Measurements from ENCODE around the gene NMNAT2.

DNA sequence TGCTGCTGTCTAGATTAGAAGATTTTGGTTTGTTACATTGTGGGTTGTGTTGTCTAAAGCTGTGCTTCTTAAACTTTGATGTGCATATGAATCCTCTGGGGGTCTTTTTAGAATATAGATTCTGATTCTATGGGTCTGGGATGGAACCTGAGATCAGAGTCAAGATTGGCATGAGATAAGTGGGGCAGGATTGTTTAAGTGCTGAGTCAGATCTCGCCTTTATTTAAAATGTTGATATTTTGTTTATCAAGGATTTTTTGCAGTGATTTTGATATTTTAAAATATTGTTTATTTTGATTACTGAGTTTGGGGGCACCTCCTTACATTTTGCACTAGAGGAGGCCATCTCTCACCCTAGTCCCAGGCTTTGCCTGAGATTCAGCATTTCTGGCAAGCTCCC is 117.4 kb downstream of the NMNAT2 start:
- TF ChIP-seq, protein P1, sequence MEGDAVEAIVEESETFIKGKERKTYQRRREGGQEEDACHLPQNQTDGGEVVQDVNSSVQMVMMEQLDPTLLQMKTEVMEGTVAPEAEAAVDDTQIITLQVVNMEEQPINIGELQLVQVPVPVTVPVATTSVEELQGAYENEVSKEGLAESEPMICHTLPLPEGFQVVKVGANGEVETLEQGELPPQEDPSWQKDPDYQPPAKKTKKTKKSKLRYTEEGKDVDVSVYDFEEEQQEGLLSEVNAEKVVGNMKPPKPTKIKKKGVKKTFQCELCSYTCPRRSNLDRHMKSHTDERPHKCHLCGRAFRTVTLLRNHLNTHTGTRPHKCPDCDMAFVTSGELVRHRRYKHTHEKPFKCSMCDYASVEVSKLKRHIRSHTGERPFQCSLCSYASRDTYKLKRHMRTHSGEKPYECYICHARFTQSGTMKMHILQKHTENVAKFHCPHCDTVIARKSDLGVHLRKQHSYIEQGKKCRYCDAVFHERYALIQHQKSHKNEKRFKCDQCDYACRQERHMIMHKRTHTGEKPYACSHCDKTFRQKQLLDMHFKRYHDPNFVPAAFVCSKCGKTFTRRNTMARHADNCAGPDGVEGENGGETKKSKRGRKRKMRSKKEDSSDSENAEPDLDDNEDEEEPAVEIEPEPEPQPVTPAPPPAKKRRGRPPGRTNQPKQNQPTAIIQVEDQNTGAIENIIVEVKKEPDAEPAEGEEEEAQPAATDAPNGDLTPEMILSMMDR (IDR thresholded peaks at IDR 0.05), result no peak
- TF ChIP-seq JUN (CRISPR knock-in tag; IDR thresholded peaks at IDR 0.05), result no peak
- TF ChIP-seq, protein P2, sequence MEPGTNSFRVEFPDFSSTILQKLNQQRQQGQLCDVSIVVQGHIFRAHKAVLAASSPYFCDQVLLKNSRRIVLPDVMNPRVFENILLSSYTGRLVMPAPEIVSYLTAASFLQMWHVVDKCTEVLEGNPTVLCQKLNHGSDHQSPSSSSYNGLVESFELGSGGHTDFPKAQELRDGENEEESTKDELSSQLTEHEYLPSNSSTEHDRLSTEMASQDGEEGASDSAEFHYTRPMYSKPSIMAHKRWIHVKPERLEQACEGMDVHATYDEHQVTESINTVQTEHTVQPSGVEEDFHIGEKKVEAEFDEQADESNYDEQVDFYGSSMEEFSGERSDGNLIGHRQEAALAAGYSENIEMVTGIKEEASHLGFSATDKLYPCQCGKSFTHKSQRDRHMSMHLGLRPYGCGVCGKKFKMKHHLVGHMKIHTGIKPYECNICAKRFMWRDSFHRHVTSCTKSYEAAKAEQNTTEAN (CRISPR knock-in tag; IDR thresholded peaks at IDR 0.05), result no peak
- TF ChIP-seq, protein P3, sequence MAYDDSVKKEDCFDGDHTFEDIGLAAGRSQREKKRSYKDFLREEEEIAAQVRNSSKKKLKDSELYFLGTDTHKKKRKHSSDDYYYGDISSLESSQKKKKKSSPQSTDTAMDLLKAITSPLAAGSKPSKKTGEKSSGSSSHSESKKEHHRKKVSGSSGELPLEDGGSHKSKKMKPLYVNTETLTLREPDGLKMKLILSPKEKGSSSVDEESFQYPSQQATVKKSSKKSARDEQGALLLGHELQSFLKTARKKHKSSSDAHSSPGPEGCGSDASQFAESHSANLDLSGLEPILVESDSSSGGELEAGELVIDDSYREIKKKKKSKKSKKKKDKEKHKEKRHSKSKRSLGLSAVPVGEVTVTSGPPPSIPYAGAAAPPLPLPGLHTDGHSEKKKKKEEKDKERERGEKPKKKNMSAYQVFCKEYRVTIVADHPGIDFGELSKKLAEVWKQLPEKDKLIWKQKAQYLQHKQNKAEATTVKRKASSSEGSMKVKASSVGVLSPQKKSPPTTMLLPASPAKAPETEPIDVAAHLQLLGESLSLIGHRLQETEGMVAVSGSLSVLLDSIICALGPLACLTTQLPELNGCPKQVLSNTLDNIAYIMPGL (CRISPR knock-in tag; IDR thresholded peaks at IDR 0.05), result no peak
- TF ChIP-seq ETV6 (CRISPR knock-in tag; IDR thresholded peaks at IDR 0.05), result no peak
- TF ChIP-seq, protein P4, sequence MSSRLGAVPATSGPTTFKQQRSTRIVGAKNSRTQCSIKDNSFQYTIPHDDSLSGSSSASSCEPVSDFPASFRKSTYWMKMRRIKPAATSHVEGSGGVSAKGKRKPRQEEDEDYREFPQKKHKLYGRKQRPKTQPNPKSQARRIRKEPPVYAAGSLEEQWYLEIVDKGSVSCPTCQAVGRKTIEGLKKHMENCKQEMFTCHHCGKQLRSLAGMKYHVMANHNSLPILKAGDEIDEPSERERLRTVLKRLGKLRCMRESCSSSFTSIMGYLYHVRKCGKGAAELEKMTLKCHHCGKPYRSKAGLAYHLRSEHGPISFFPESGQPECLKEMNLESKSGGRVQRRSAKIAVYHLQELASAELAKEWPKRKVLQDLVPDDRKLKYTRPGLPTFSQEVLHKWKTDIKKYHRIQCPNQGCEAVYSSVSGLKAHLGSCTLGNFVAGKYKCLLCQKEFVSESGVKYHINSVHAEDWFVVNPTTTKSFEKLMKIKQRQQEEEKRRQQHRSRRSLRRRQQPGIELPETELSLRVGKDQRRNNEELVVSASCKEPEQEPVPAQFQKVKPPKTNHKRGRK (CRISPR knock-in tag; IDR thresholded peaks at IDR 0.05; ENCODE audit: borderline replicate concordance), result no peak
